HEK293 (cell line): ENCODE measurements around the gene DERL2.

Experiments
- CTCF ChIA-PET: fragments of 350-600 bp; formaldehyde crosslinking; extraction: SDS; loops from one replicate; lab custom pipeline; 2021; ENCODE audit warnings: antibody characterized with exemption; lab: Yijun Ruan, JAX
- POLR2A ChIA-PET: fragments of 300-600 bp; formaldehyde crosslinking; extraction: SDS; loops from one replicate; lab custom pipeline; 2020; ENCODE audit warnings: antibody characterized with exemption, inconsistent platforms; lab: Yijun Ruan, JAX
- H3K27ac ChIP-seq: fragments of 200-500 bp; sonication (Bioruptor generic); 2 replicates; pipeline ENCODE4 v1.5.1; 2014; ENCODE audit warnings: low read depth, low read length, control low read depth, inconsistent platforms; ENCODE audit errors: extremely low read depth
- H3K36me3 ChIP-seq, 2 experiments: fragments of 200-500 bp in 1 of 2; sonication (Bioruptor generic) in 1 of 2; 1 replicate in 1 of 2; 2 replicates in 1 of 2; pipeline ENCODE4 v1.5.1; 2014 to 2017; ENCODE audit warnings: inconsistent platforms in 2 of 2, low read length in 2 of 2; ENCODE audit not compliant: control insufficient read depth in 2 of 2, insufficient read depth in 1 of 2
- H3K4me1 ChIP-seq: fragments of 200-500 bp; sonication (Bioruptor generic); 2 replicates; pipeline ENCODE4 v1.5.1; 2014; ENCODE audit warnings: mild to moderate bottlenecking, low read length, inconsistent platforms; ENCODE audit not compliant: control insufficient read depth, insufficient read depth
- H3K4me3 ChIP-seq: 2 replicates; pipeline ENCODE4 v1.5.1; 2011; ENCODE audit warnings: low read depth, mild to moderate bottlenecking, control low read depth, low read length, moderate library complexity
- H3K9me3 ChIP-seq: fragments of 200-500 bp; sonication (Bioruptor generic); 2 replicates; pipeline ENCODE4 v1.5.1; 2014; ENCODE audit warnings: low read depth, low read length, inconsistent platforms; ENCODE audit not compliant: control insufficient read depth, insufficient read depth
- GLIS1 ChIP-seq: fragments of 450-650 bp; formaldehyde crosslinking; IDR thresholded peaks from 2 replicates; pipeline ENCODE4 v1.5.1; 2016; ENCODE audit warnings: missing biosample characterization, missing genetic modification characterization
- GLIS2 ChIP-seq: fragments of 450-650 bp; formaldehyde crosslinking; IDR thresholded peaks from 2 replicates; pipeline ENCODE4 v1.5.1; 2016; ENCODE audit warnings: missing biosample characterization, missing genetic modification characterization
- HIC1 ChIP-seq: fragments of 450-650 bp; formaldehyde crosslinking; IDR thresholded peaks from 2 replicates; pipeline ENCODE4 v1.5.1; 2016; ENCODE audit warnings: missing biosample characterization, missing genetic modification characterization
- PBX3 ChIP-seq: sonication (generic); formaldehyde crosslinking; IDR thresholded peaks from 2 replicates; pipeline ENCODE4 v1.8.1; 2022; ENCODE audit warnings: mild to moderate bottlenecking, moderate library complexity, missing genetic modification reagents
- SALL2 ChIP-seq: fragments of 450-650 bp; formaldehyde crosslinking; IDR thresholded peaks from 2 replicates; pipeline ENCODE4 v1.5.0; 2017; ENCODE audit warnings: missing biosample characterization, mild to moderate bottlenecking, missing genetic modification characterization, borderline replicate concordance
- WT1 ChIP-seq: fragments of 450-650 bp; formaldehyde crosslinking; IDR thresholded peaks from 2 replicates; pipeline ENCODE4 v1.5.1; 2016; ENCODE audit warnings: missing biosample characterization, missing genetic modification characterization
- ZBTB49 ChIP-seq: fragments of 450-650 bp; formaldehyde crosslinking; IDR thresholded peaks from 2 replicates; pipeline ENCODE4 v1.5.1; 2016; ENCODE audit warnings: missing biosample characterization, missing genetic modification characterization, low read depth
- ZBTB6 ChIP-seq: fragments of 450-650 bp; formaldehyde crosslinking; IDR thresholded peaks from 2 replicates; pipeline ENCODE4 v1.5.1; 2017; ENCODE audit warnings: missing biosample characterization, missing genetic modification characterization
- ZNF26 ChIP-seq: fragments of 450-650 bp; formaldehyde crosslinking; IDR thresholded peaks from 2 replicates; pipeline ENCODE4 v1.5.1; 2016; ENCODE audit warnings: missing biosample characterization, missing genetic modification characterization
- ZNF280D ChIP-seq: fragments of 450-650 bp; formaldehyde crosslinking; IDR thresholded peaks from 2 replicates; pipeline ENCODE4 v1.5.1; 2016; ENCODE audit warnings: missing biosample characterization, missing genetic modification characterization
- ZNF354C ChIP-seq: fragments of 450-650 bp; formaldehyde crosslinking; IDR thresholded peaks from 2 replicates; pipeline ENCODE4 v1.5.1; 2016; ENCODE audit warnings: missing biosample characterization, missing genetic modification characterization, low read depth, borderline replicate concordance
- ZNF626 ChIP-seq: fragments of 450-650 bp; sonication (Bioruptor Pico); formaldehyde crosslinking; IDR thresholded peaks from 2 replicates; pipeline ENCODE4 v1.5.1; 2018; ENCODE audit warnings: missing biosample characterization, missing genetic modification characterization, inconsistent platforms
- ZNF704 ChIP-seq: fragments of 450-650 bp; formaldehyde crosslinking; IDR thresholded peaks from 2 replicates; pipeline ENCODE4 v1.5.1; 2016; ENCODE audit warnings: missing biosample characterization, missing genetic modification characterization

DERL2 gene

GRCh38 chr17:5523249-5523648 lies 37.3 kb upstream of the DERL2 start (continued):
- TF ChIP-seq ZNF704 (no peak), PBX3 (no peak), ZBTB49 (tag by site-specific recombination) (no peak), ZNF626 (no peak), ZNF26 (tag by site-specific recombination) (no peak)

GRCh38 chr17:5522476-5522875 lies 36.5 kb upstream of the DERL2 start:
- Histone ChIP-seq H3K36me3 (no peaks in the 10 kb centered on the region), H3K4me3 (no peak overlapping the region), H3K9me3 (no peaks in the 10 kb centered on the region), H3K4me1 (peaks cover 8% of the 10 kb centered on the region; the same call in 1 of the 2 replicates), H3K27ac (no peak overlapping the region)
- ChIA-PET POLR2A (interaction anchor here (1.2 kb wide), 1 partner anchor 36 kb away, joined by 3 read pairs; the partner anchor contains the start of genes DERL2 and MIS12), CTCF (interaction anchor here (1.7 kb wide), 1 partner anchor 9 kb away, joined by 5 read pairs; no protein-coding TSS in a partner anchor)
- TF ChIP-seq ZNF280D (tag by site-specific recombination) (no peak), ZBTB6 (tag by site-specific recombination) (peak; percentile 69; the same call in 1 of the 2 replicates), ZNF354C (tag by site-specific recombination) (no peak)

- no peak overlapping the region for H3K27ac ChIP-seq
- POLR2A ChIA-PET = interaction anchor here (0.6 to 2.9 kb wide), 4 partner anchors 11 to 40 kb away, joined by 5 to 10 read pairs (median 7); partner anchors contain the start of genes DERL2 and MIS12
- no peaks in the 10 kb centered on the region for H3K4me1 ChIP-seq
- CTCF ChIA-PET = interaction anchor here (0.6 to 1.5 kb wide), 4 partner anchors 11 to 1316 kb away, joined by 3 to 4 read pairs (median 4); a partner anchor contains a TSS
- TF ChIP-seq SALL2 (tag by site-specific recombination) = no peak
- TF ChIP-seq HIC1 (tag by site-specific recombination) = 0 out of 2 replicates have a peak, but pooled peaks have one; percentile 25
- TF ChIP-seq GLIS2 (tag by site-specific recombination) = peak; percentile 27; the same call in 1 of the 2 replicates
- peak; percentile 27; the same call in 1 of the 2 replicates for TF ChIP-seq GLIS1 (tag by site-specific recombination)
- TF ChIP-seq WT1 (tag by site-specific recombination) = no peak
- no peaks in the 10 kb centered on the region for H3K36me3 ChIP-seq
- H3K9me3 ChIP-seq = no peaks in the 10 kb centered on the region
- no peak overlapping the region for H3K4me3 ChIP-seq
Observed at GRCh38 chr17:5516060-5516792, 30.2 kb upstream of the DERL2 start.
